Measurements from ENCODE around the gene TNIK.
A peak's percentile ranks its signal among the peaks of the same experiment; 100 is the strongest.

The TNIK gene

DNA sequence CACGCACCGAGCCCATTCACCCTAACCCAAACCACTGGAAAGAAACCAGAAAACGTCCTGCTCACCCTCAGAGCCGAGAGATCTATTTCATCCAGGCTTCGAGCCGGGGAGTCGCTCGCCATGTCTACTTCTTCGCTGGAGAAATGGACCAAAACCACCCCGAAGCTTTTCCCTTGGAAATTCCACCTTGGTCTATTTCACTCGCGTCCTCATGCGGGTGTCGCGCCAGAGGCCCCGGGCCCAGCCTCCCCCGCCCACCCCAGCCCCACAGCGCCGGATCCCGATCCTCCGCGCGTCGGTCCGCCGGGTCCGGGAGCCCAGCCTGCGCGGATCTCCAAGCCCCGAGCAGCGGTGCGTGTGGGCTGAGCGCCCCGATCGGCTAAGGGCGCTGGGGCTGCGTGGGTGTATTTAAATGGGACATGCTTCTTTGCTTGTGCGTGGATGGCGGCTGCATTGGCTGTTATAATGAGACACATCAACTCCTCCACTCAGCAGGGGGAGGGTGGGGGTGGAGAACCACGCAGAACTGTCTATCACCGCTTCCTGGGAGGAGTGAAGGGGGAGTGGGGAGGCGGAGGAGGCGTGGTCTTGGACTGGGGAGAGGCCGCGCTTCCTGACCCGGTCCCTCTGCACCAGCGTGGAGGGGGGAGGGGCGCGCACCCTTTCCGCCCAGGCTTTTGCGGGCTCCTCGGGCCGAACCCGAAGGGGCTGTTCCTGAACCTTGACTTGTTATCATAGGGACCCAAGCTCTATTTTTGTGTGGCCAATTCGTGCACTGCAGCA is at the start of gene TNIK:
Gene TNIK, minus strand, starts transcription at position 464 of the 783 bp plus-strand sequence. Its CDS starts 342 bp downstream, at position 122.
- DNase-seq (ENCODE audit: low spot score): peak; percentile 95

- DNase-seq (ENCODE audit: low spot score): no peak
Measured at GRCh38 chr3:171508676-171509075, 48.5 kb upstream of the TNIK start.

- DNase-seq (ENCODE audit: low spot score): no peak
Measured at GRCh38 chr3:171508206-171508605, 48.0 kb upstream of the TNIK start.

- DNase-seq (ENCODE audit: low spot score): no peak
Measured at GRCh38 chr3:171506743-171507319, 46.6 kb upstream of the TNIK start.

- DNase-seq (ENCODE audit: low spot score): no peak
Measured at GRCh38 chr3:171505822-171506333, 45.7 kb upstream of the TNIK start.

- no peak for DNase-seq (ENCODE audit: low spot score)
Measured at GRCh38 chr3:171504376-171504775, 44.2 kb upstream of the TNIK start.

DNA sequence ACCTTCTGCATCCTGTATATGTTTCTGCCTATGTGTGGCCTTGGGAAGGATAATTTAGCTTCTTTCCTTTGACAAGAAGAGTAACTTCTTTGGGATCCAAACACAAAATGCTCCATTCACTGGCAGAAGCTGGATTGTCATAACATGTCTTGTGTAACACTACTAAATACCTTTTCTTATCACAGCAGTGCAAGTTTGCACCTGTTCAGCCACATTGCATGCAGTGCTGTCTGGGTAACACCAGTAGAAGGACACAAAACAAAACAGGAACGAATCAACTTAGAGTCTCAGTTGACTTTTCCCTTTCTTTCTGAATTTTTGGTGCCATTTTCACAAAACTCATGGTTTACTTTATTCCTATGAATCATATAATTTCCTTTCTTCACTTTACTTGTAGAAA is 43.6 kb upstream of the TNIK start:
- no peak for DNase-seq (ENCODE audit: low spot score)

DNA sequence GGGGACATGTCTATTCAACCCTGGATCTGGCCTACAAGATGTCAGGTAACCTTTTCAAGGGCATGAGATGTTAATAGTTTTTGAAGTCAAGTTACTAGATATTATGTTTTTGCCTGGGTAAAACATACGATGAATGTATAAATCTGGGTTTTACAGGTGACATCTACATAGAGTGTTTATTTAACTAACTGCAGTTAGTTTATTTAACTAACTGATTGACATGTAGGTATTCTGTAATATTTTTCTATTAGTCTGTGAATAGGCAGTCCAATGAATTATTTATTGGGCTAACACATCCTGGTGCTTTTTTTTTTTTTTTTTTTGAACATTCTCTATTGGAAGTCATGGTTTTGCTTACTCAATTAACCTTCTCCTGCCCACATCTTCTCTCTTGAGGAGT is 38.7 kb upstream of the TNIK start:
- no peak for DNase-seq (ENCODE audit: low spot score)

- DNase-seq (ENCODE audit: low spot score): no peak
Measured at GRCh38 chr3:171497468-171497867, 37.3 kb upstream of the TNIK start.

DNA sequence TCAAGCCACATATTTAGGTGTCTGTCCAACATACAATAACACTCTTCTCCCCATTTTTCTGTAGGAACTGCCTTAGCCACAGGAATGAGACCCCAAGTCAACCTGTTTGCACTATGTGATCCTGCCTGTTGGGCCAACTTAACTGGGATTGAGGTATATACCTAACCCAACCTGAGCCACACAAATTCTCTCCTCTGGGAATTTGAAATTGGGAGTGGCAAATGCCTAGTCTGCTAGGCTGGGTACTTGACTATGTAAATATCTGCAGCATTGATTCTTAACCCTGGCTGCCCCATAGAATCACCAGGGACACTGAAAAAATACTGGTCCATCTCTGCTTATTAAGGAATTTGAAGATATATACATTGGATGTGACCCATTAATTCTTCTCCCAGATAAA is 35.2 kb upstream of the TNIK start:
- DNase-seq (ENCODE audit: low spot score): no peak

DNA sequence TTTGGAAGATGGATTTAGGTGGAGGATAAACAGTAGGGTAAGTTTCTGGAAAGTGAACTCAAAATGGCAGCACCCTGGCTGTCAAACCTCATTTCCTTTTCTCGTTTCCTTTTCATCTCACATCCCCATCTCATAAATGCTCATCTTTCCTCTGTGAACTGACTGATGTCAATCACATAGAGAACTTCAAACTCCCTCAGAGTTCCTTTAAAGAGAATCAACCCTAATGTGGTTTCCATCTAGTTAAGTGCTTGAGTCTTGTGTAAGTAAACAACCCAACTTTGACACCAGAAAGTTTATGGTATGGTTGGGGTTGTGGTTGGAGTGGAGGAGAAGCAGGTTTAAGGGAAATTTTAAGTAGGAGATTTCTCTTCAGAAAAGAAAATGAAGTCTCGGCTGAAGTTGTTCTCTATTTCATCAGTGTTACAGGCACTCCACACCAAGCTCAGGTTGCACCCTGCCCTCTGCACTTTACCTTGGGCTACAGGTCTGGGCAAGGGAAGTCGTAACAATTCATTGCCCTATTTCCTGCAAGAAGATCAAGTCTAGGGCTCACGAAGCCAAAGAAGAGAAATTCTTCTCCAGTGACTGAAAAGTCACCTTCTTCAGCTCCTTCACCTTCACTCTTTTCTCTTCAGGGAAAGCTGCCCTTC is 34.4 kb upstream of the TNIK start:
- DNase-seq (ENCODE audit: low spot score): peak; percentile 56

- no peak for DNase-seq (ENCODE audit: low spot score)
Measured at GRCh38 chr3:171491361-171491760, 31.2 kb upstream of the TNIK start.

GRCh38 chr3:171490901-171491300 is 30.7 kb upstream of the TNIK start:
- DNase-seq (ENCODE audit: low spot score): no peak

- no peak for DNase-seq (ENCODE audit: low spot score)
Measured at GRCh38 chr3:171489348-171489747, 29.1 kb upstream of the TNIK start.

DNA sequence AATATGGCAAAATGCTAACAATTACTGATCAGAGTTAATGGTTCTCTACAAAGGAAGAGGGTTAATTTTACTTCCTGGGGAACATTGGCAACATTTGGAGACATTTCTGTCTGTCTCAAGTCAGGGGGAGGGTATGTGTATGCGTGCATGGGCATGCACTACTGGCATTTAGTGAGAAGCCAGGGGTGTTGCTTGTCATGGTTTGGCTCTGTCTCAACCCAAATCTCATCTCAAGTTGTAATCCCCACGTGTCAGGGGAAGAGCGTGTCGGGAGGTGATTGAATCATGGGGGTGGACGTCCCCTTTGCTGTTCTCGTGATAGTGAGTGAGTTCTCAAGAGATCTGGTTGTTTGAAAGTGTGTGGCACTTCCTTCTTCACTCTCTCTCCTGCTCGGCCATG is 28.3 kb upstream of the TNIK start:
- no peak for DNase-seq (ENCODE audit: low spot score)

- DNase-seq (ENCODE audit: low spot score): no peak
Measured at GRCh38 chr3:171487382-171487781, 27.2 kb upstream of the TNIK start.

- DNase-seq (ENCODE audit: low spot score): no peak
Measured at GRCh38 chr3:171485338-171485737, 25.1 kb upstream of the TNIK start.

GRCh38 chr3:171481011-171481410 is 20.8 kb upstream of the TNIK start:
- DNase-seq (ENCODE audit: low spot score): no peak

DNA sequence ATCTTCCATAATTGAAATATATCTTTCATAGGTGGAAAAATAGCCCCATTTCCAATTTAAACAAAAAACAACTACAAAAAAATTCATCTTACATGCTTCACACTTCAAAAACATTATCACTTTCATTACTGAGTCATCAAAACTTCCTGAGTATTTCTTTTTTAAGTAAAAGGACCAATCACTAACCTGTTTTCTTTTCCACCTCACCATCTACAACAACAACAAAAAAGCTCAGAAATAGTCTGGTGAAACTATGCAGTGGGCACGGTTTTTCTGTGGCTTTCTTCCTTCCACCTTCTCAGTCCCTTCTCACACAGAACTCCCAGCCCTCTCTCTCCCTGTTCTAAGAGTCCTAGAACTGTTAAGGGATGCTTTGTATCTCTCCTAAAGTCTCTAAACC is 20.3 kb upstream of the TNIK start:
- peak; percentile 40 for DNase-seq (ENCODE audit: low spot score)

- no peak for DNase-seq (ENCODE audit: low spot score)
Measured at GRCh38 chr3:171476532-171477102, 16.4 kb upstream of the TNIK start.

DNA sequence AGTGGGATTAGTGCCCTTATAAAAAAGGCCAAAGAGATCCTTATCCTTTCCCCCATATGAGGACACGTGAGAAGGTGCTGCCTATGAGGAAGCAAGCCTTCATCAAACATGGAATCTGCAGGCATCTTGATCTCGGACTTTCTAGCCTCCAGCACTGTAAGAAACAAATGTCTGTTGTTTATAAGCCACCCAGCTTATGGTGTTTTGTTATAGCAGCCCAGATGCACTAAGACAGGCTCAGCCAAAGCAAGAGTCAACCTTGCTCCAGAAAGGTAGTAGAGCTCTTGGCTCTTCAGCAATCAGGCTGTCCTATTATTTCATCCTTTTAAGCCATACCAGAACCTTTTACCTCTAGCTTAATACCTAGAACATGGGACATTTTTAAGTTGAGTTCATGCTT is 12.3 kb upstream of the TNIK start:
- DNase-seq (ENCODE audit: low spot score): no peak

GRCh38 chr3:171470714-171471227 is 10.6 kb upstream of the TNIK start:
- no peak for DNase-seq (ENCODE audit: low spot score)

GRCh38 chr3:171469376-171469775 is 9.2 kb upstream of the TNIK start:
- DNase-seq (ENCODE audit: low spot score): no peak
